GM12878 (cell line): ENCODE results near the gene CAMKMT. TPM values are rescaled to one million over a fixed set of nuclear protein-coding genes. Genes with fewer than 3 reads are reported as not detected.

Source experiments
- ATAC-seq: fragments of 200-7000 bp; cut with Tn5 transposase; 3 replicates; pipeline ENCODE4 v1.9.1; 2020; ENCODE audit warnings: mild to moderate bottlenecking, moderate library complexity
- BruUV-seq: library from RNA; stranded (reverse); fragments of 400-500 nt; replicated peaks from 2 replicates; lab custom pipeline; 2021; lab: Mats Ljungman, UMichigan
- CTCF ChIA-PET: fragments of 300-600 bp; sonication (Branson Sonifier 250); formaldehyde crosslinking; extraction: SDS; loops from one replicate; lab custom pipeline; 2021; ENCODE audit warnings: inconsistent platforms; lab: Yijun Ruan, JAX
- POLR2A ChIA-PET: fragments of 350-600 bp; formaldehyde crosslinking; extraction: SDS; loops from one replicate; lab custom pipeline; 2021; ENCODE audit warnings: inconsistent platforms; lab: Charles Lee
- RAD21 ChIA-PET: fragments of 300-600 bp; sonication (Branson Sonifier 250); formaldehyde crosslinking; loops from one replicate; lab custom pipeline; 2023; ENCODE audit warnings: antibody characterized with exemption; ENCODE audit not compliant: unreplicated experiment; lab: Charles Lee
- SMC1A ChIA-PET: fragments of 300-600 bp; sonication (Branson Sonifier 250); formaldehyde crosslinking; loops from one replicate; lab custom pipeline; 2023; ENCODE audit not compliant: unreplicated experiment, uncharacterized antibody; lab: Charles Lee
- DNase-seq: peaks from one replicate; pipeline ENCODE4 v3.0.0-alpha.2; 2011; ENCODE audit warnings: low read depth, low spot score
- FAIRE-seq: peaks from 3 replicates; lab custom pipeline; 2011; peaks lifted over from hg19 to GRCh38; lab: Jason Lieb, UNC
- H2AFZ ChIP-seq: 2 replicates; pipeline ENCODE4 v1.6.0; 2011; ENCODE audit warnings: low read depth, low read length, control low read depth; ENCODE audit not compliant: control insufficient read depth
- H3K27ac ChIP-seq: 2 replicates; pipeline ENCODE4 v1.5.1; 2011; ENCODE audit warnings: control low read depth; ENCODE audit not compliant: control insufficient read depth, insufficient read depth
- H3K27me3 ChIP-seq, 2 experiments: replicated peaks in 1 of 2; 2 replicates each; pipeline versions ENCODE4 v1.6.0 to v1.6.1; 2011; ENCODE audit warnings: low read length in 1 of 2; ENCODE audit not compliant: control insufficient read depth in 2 of 2, insufficient read depth in 2 of 2
- H3K36me3 ChIP-seq, 2 experiments: 2 replicates each; pipeline ENCODE4 v1.5.1; 2011; ENCODE audit warnings: low read length in 1 of 2; ENCODE audit not compliant: control insufficient read depth in 2 of 2, insufficient read depth in 2 of 2
- H3K4me1 ChIP-seq: 2 replicates; pipeline ENCODE4 v1.6.1; 2011; ENCODE audit warnings: mild to moderate bottlenecking, low read length, moderate library complexity, mixed read lengths; ENCODE audit not compliant: control insufficient read depth, insufficient read depth
- H3K4me2 ChIP-seq: 2 replicates; pipeline ENCODE4 v1.6.0; 2011; ENCODE audit warnings: control low read depth; ENCODE audit not compliant: control insufficient read depth, insufficient read depth
- H3K4me3 ChIP-seq: fragments of 200-600 bp; sonication (generic); 2 replicates; pipeline ENCODE4 v1.5.1; 2016
- H3K79me2 ChIP-seq: 2 replicates; pipeline ENCODE4 v1.6.0; 2011; ENCODE audit warnings: low read length; ENCODE audit not compliant: control insufficient read depth, insufficient read depth
- H3K9ac ChIP-seq: 2 replicates; pipeline ENCODE4 v1.8.0; 2011; ENCODE audit warnings: low read length, control low read depth, mixed read lengths; ENCODE audit not compliant: control insufficient read depth, insufficient read depth
- H3K9me3 ChIP-seq: replicated peaks from 3 replicates; pipeline ENCODE4 v1.5.1; 2011; ENCODE audit warnings: mild to moderate bottlenecking, low read length; ENCODE audit not compliant: control insufficient read depth, insufficient read depth
- H4K20me1 ChIP-seq: 2 replicates; pipeline ENCODE4 v1.6.0; 2011; ENCODE audit not compliant: control insufficient read depth, insufficient read depth
- BACH1 ChIP-seq: fragments of 450-650 bp; IDR thresholded peaks from 2 replicates; pipeline ENCODE4 v1.6.1; 2017; ENCODE audit warnings: mild to moderate bottlenecking, borderline replicate concordance
- CHD1 ChIP-seq: IDR thresholded peaks from 2 replicates; pipeline ENCODE4 v1.6.1; 2012; ENCODE audit warnings: low read depth, low read length, improper control_type of control experiment
- KDM1A ChIP-seq: fragments of 200-600 bp; sonication (generic); IDR thresholded peaks from 2 replicates; pipeline ENCODE4 v1.6.1; 2016; ENCODE audit warnings: borderline replicate concordance
- MXI1 ChIP-seq: fragments of 150-350 bp; IDR thresholded peaks from 2 replicates; pipeline ENCODE4 v1.6.1; 2011; ENCODE audit warnings: low read depth, mild to moderate bottlenecking, inconsistent platforms, low read length, improper control_type of control experiment
- PAX8 ChIP-seq: fragments of 450-650 bp; IDR thresholded peaks from 2 replicates; pipeline ENCODE4 v1.6.1; 2017; ENCODE audit warnings: mild to moderate bottlenecking, moderate library complexity
- SMAD5 ChIP-seq: IDR thresholded peaks from 2 replicates; pipeline ENCODE4 v1.6.1; 2016; ENCODE audit warnings: antibody characterized with exemption, low read depth
- STAT1 ChIP-seq: fragments of 450-650 bp; conservative IDR thresholded peaks from 2 replicates; pipeline ENCODE4 v1.6.1; 2014; ENCODE audit warnings: antibody characterized with exemption, mild to moderate bottlenecking
- ZNF207 ChIP-seq: fragments of 450-650 bp; IDR thresholded peaks from 2 replicates; pipeline ENCODE4 v1.6.1; 2014; ENCODE audit warnings: antibody characterized with exemption, mild to moderate bottlenecking, borderline replicate concordance
- ZNF217 ChIP-seq: fragments of 450-650 bp; IDR thresholded peaks from 2 replicates; pipeline ENCODE4 v1.6.1; 2017; ENCODE audit warnings: antibody characterized with exemption, mild to moderate bottlenecking
- WGBS: methylation state at CpG from one replicate; pipeline ENCODE4 v1.1.6; 2016; ENCODE audit warnings: low lambda C conversion rate; ENCODE audit not compliant: insufficient replicate concordance, insufficient coverage; ENCODE audit errors: missing lambda C conversion rate; 5-methylcytosine and 5-hydroxymethylcytosine counted together
- in situ Hi-C: fragments of 300-500 bp; cut with MboI; formaldehyde crosslinking; loops from 9 replicates; pipeline ENCODE4 v1.14.3; 2018; ENCODE audit warnings: mixed read lengths
- intact Hi-C: fragments of 100-400 bp; cut with micrococcal nuclease; formaldehyde crosslinking; loops from one replicate; pipeline ENCODE4 v1.14.2; 2022; ENCODE audit not compliant: unreplicated experiment
- polyA plus RNA-seq, 11 experiments: library from polyadenylated mRNA; depleted of rRNA in 4 of 11; unstranded in 6 of 11; stranded (reverse) in 5 of 11; fragments of >200 nt; fragmentation: Nextera tagmentation in 4 of 11; fragmentation: Illumina TruSeq in 1 of 11; extraction: Ambion mirVana in 4 of 11; extraction: Trizol in 1 of 11; gene quantifications; 1 replicate in 1 of 11; 2 replicates in 10 of 11; pipeline versions ENCODE4 v1.2.1 to v1.2.3, GENCODE V29; 2011 to 2016; ENCODE audit warnings: inconsistent platforms in 2 of 11, missing spikeins in 2 of 11, low read depth in 1 of 11
- total RNA-seq, 4 experiments: library from RNA; depleted of rRNA in 3 of 4; stranded (reverse); fragments of >200 nt in 3 of 4; fragmentation: Illumina TruSeq in 1 of 4; extraction: Trizol in 1 of 4; gene quantifications; 2 replicates each; pipeline versions ENCODE4 v1.2.1 to v1.2.3, GENCODE V29; 2013 to 2021
- TF ChIP-seq, protein P1 (sequence below): fragments of 450-650 bp; IDR thresholded peaks from 2 replicates; pipeline ENCODE4 v1.6.1; 2018; ENCODE audit warnings: mild to moderate bottlenecking, low read depth, moderate library complexity; ENCODE audit not compliant: partially characterized antibody
- TF ChIP-seq, protein P2 (sequence below): IDR thresholded peaks from 2 replicates; pipeline ENCODE4 v1.6.1; 2012; ENCODE audit warnings: low read depth, low read length, improper control_type of control experiment

CAMKMT gene
- total and polyA plus RNA-seq, 10 of the 15 experiments (the other 5 are each of a cell fraction or from before 2014, with no cell fraction given), result 2.7 to 16.0 (median 11.8) TPM

DNA sequence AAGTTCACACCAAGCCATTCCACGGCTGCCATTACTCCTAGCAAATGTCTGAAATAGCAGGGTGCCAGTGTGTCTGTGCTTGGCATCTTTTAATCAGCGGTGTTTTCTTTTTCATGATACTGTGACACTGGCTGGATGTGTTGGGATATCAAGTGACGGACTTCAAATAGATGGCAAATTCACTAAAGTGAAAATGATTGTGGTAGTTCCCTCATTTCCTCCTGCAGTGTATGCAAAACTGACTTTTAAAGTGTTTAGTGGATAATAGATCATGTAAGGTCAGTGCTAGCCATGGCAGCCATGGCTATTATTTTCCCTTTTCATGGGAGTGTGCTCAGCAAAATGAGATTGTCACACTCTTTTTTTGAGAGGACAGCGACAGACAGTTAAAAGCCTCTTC lies 318.2 kb downstream of the CAMKMT start:
- RAD21 ChIA-PET, result no interaction called here
- no peaks in the 10 kb centered on the region for H3K27me3 ChIP-seq
- TF ChIP-seq SMAD5 (no peak), PAX8 (no peak), MXI1 (no peak), KDM1A (no peak), STAT1 (no peak), CHD1 (no peak), ZNF217 (no peak), BACH1 (no peak), ZNF207 (no peak)
- TF ChIP-seq, protein P1, sequence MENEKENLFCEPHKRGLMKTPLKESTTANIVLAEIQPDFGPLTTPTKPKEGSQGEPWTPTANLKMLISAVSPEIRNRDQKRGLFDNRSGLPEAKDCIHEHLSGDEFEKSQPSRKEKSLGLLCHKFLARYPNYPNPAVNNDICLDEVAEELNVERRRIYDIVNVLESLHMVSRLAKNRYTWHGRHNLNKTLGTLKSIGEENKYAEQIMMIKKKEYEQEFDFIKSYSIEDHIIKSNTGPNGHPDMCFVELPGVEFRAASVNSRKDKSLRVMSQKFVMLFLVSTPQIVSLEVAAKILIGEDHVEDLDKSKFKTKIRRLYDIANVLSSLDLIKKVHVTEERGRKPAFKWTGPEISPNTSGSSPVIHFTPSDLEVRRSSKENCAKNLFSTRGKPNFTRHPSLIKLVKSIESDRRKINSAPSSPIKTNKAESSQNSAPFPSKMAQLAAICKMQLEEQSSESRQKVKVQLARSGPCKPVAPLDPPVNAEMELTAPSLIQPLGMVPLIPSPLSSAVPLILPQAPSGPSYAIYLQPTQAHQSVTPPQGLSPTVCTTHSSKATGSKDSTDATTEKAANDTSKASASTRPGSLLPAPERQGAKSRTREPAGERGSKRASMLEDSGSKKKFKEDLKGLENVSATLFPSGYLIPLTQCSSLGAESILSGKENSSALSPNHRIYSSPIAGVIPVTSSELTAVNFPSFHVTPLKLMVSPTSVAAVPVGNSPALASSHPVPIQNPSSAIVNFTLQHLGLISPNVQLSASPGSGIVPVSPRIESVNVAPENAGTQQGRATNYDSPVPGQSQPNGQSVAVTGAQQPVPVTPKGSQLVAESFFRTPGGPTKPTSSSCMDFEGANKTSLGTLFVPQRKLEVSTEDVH, result no peak
- TF ChIP-seq, protein P2, sequence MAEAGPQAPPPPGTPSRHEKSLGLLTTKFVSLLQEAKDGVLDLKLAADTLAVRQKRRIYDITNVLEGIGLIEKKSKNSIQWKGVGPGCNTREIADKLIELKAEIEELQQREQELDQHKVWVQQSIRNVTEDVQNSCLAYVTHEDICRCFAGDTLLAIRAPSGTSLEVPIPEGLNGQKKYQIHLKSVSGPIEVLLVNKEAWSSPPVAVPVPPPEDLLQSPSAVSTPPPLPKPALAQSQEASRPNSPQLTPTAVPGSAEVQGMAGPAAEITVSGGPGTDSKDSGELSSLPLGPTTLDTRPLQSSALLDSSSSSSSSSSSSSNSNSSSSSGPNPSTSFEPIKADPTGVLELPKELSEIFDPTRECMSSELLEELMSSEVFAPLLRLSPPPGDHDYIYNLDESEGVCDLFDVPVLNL, result no peak
- H4K20me1 ChIP-seq, result no peaks in the 10 kb centered on the region
- no peak overlapping the region for H3K4me2 ChIP-seq
- intact Hi-C loops (no loop called here), in situ Hi-C loops (no loop called here)
- WGBS, result 88% methylated on average over 4 of the region's 4 CpGs
- H3K4me1 ChIP-seq, result no peaks in the 10 kb centered on the region
- SMC1A ChIA-PET, result no interaction called here
- H2AFZ ChIP-seq, result no peak overlapping the region
- no peak overlapping the region for H3K4me3 ChIP-seq
- ATAC-seq (no peak), DNase-seq (no peak), FAIRE-seq (no peak)
- no peaks in the 10 kb centered on the region for H3K9me3 ChIP-seq
- BruUV-seq, result no TSS peak
- H3K27ac ChIP-seq, result no peak overlapping the region
- POLR2A ChIA-PET, result no interaction called here
- H3K36me3 ChIP-seq, result no peaks in the 10 kb centered on the region
- CTCF ChIA-PET, result no interaction called here
- H3K9ac ChIP-seq, result no peak overlapping the region
- no peaks in the 10 kb centered on the region for H3K79me2 ChIP-seq
